GM19043 (cell line): ENCODE measurements around the gene NGFR.

Experiments used
- ATAC-seq: cut with Tn5 transposase; IDR thresholded peaks from one replicate; pipeline ENCODE4 v1.9.1; 2021; ENCODE audit warnings: low read depth; ENCODE audit not compliant: unreplicated experiment

The NGFR gene, protein sequence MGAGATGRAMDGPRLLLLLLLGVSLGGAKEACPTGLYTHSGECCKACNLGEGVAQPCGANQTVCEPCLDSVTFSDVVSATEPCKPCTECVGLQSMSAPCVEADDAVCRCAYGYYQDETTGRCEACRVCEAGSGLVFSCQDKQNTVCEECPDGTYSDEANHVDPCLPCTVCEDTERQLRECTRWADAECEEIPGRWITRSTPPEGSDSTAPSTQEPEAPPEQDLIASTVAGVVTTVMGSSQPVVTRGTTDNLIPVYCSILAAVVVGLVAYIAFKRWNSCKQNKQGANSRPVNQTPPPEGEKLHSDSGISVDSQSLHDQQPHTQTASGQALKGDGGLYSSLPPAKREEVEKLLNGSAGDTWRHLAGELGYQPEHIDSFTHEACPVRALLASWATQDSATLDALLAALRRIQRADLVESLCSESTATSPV

GRCh38 chr17:49494986-49495841 lies at the start of gene NGFR:
TSS of gene NGFR (plus strand) at chr17:49495293. CDS start at chr17:49495418, 125 bp downstream.
- ATAC-seq: no peak

GRCh38 chr17:49445591-49445990 lies 49.5 kb upstream of the NGFR start:
- no peak for ATAC-seq

DNA sequence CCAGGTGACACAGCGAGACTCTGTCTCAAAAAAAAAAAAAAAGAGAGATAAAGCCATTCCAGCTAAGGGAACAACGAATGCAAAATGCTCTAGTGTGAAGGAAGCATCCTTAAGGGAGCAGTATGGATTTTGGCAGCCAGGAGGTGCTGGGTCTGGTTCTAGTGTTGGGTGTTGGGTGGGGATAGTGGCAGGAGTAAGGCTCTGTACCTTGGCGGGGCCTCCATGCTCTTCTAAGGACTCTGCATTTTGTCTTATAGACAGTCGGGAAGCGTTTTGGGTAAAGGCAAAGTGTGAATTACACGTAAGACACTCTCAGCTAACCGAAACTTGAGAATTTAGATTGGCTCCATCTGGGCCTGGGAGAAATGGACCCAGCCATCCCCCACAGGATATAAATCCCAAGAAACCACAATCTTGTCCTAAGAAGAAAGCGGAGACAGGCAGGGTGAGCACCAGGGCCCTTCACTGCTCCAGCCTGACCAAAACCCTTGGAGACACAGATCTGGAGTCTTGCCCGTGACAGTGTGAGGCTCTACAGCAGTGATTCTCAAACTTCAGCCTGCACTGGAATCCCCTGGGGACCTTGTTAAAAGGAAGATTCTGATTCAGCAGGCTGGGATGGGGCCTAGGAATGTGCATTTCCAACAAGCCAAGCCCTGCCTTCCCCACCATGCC lies 47.3 kb upstream of the NGFR start:
- ATAC-seq: no peak

- no peak for ATAC-seq
Measured at GRCh38 chr17:49450181-49450580, 44.9 kb upstream of the NGFR start.

- no peak for ATAC-seq
Measured at GRCh38 chr17:49450735-49451134, 44.4 kb upstream of the NGFR start.

GRCh38 chr17:49452201-49452600 lies 42.9 kb upstream of the NGFR start:
- no peak for ATAC-seq

DNA sequence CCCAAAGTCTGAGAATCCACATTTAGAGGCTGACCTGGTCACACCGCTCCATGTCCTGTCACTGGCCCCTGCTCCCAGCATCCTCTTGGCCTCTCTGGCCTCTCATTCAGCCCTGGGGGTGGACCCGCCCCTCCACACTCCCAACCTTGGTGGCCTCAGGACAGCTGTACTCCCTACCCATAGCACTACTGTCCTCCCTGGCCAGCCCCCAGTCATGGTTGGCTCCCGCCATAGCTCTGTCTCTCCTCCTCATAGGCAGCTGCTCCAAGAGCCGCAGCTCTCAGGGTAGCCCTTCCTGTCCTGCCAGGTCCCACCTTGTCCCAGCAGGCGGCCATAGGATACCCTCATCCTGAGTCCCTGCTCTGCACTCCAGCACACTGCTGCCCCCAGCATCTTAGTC lies 42.4 kb upstream of the NGFR start:
- ATAC-seq: no peak

- no peak for ATAC-seq
Measured at GRCh38 chr17:49454050-49454449, 41.0 kb upstream of the NGFR start.

DNA sequence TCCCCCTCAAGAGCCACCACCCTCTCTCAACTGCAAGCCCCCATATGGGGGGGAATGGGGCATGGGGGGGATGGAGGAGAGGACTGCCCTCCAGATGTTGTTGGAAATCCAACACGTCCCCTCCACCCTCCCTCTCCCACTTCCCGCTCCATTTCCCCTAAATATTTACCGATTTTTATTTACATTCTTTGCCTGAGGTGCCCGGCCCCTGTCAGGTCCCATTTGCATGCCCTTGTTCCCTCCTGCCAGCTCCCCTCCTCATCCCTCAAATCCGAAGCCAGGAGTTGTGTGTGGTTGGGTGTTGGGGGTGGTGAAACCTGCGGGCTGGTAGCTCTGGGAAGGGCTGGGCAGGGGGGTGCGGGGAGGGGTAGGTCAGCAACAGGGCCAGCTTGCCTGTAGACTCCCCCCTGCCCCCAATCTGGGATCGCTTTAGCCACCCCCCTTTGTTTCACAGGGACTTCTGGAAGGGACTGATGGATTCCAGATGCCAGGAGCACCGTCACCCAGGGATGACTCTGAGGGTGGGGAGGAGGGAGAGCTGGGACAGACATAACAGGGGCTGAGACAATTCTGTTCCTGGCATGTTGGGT lies 39.7 kb upstream of the NGFR start:
- no peak for ATAC-seq

- ATAC-seq: no peak
Measured at GRCh38 chr17:49456183-49456965, 38.7 kb upstream of the NGFR start.

GRCh38 chr17:49457564-49458535 lies 37.2 kb upstream of the NGFR start:
- no peak for ATAC-seq

DNA sequence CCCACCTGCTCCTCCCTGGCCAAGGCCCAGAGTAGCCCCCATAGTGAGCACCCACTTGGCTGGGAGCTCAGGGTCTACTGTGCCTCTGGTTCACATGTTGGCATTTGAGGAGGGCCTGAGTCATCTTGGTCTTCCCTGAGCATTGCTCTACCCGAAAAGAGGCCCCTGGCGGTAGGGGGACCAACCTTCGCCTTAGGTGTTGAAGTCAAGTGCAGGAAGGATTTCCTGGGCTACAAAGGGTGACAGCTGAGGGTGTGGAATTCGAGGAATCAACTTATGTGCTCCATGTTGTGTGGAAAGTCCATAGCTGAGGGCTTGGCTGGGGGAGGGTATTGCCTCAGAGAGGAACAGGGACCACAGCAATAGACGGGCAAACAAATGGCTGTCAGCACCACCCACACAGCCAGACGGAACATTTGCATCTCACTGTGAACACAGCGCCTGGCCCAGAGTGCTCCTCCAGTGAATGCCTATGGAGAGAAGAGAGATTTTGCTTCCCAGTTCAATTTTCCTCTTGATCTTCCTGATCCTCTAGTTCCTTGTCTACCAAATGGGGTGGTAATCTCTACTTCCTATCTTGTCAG lies 35.6 kb upstream of the NGFR start:
- ATAC-seq: no peak

- ATAC-seq: no peak
Measured at GRCh38 chr17:49460401-49460800, 34.7 kb upstream of the NGFR start.

DNA sequence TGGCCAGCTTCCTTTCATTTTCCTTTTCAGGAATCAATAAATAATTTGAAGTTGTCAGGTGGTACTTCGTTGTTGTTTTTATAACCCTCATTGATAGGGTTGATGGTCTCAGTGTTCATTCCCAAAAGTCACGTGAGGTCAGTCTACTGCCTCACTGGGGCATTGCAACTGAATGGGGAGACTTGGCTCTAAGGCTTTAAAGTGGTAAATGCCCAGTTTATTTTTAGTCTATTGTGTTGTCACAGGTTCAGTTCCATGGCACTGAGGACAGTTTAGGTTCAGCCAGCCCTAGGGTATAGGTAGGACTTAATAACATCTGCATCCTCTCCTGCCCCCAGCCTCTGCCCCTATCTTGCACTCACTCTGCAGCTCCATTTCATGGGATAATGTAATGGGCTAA lies 33.5 kb upstream of the NGFR start:
- ATAC-seq: no peak

- ATAC-seq: no peak
Measured at GRCh38 chr17:49464049-49464448, 31.0 kb upstream of the NGFR start.

DNA sequence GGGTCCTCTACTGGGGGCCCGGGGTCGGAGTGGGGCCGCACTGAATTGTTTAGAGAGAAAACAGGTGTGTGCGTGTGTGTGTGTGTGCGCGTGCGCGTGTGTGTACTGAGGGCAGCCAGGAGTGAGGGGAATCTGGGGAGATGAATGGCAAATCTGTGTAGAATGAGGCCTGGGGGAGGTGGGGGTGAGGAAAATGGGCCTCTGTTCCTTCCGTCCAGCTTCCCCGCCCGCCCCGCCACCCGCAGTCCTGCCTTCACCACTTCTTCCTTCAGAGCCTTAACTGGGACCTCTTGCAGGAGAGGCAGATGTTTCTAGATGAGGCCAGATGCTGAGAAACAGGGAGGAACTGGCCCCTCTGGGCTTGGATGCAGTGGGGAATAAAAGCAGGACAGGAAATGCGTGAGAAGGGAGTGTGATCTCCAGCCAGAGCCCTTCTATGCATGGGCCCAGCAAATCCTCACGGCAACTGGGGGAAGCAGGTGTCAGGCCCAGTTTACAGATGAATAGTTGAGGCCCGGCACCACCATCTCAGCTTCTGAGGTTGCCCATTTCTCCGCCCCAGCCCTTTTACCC lies 29.7 kb upstream of the NGFR start:
- ATAC-seq: no peak

DNA sequence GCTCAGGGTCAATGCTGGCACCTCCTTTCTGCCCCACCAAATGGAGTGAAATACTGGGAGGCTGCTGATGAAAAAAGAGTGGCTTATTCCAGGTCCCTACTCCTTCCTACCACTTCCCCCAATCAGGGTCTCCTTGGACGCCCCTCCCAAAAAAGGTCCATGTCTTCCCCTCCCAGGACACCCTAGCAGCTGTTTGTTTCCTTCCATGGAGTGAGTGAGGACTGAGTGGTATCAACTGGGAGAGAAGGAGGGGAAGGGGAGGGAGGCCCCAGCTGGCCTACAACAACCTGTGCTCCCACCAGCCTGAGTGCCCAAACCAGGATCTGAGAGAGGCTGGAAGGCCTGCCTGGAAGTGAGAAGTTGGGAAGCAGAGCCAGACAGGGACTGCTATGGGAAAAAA lies 28.7 kb upstream of the NGFR start:
- ATAC-seq: no peak

DNA sequence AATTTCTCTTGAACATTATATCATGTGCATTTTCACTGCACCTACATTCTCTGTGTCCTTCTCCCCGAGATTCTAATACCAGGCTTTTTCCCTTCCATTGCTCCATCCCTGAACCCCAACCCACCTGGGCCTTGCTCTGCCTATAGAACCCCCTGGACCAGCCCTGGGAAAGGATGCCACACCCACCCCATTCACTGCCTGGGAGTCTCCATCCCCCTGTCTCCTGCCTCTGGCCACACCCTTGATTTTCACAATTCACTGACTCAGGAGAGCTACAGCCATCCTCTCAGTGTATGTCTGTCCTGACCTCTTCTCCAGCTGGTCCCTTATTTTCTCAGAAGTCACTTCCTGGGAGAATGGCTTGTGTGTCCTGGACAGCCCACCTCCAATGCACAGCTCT lies 27.9 kb upstream of the NGFR start:
- ATAC-seq: no peak
